NK-92 (cell line): ENCODE results near the gene CTNNA2.

Source experiments
- DNase-seq: peaks from one replicate; lab custom pipeline; 2025; ENCODE audit not compliant: unreplicated experiment; lab: John Stamatoyannopoulos, UW

CTNNA2 gene

GRCh38 chr2:79782576-79783452, 270.0 kb downstream of the CTNNA2 start:
- DNase-seq: no peak

- no peak for DNase-seq
Observed at GRCh38 chr2:79788952-79789651, 276.3 kb downstream of the CTNNA2 start.

DNA sequence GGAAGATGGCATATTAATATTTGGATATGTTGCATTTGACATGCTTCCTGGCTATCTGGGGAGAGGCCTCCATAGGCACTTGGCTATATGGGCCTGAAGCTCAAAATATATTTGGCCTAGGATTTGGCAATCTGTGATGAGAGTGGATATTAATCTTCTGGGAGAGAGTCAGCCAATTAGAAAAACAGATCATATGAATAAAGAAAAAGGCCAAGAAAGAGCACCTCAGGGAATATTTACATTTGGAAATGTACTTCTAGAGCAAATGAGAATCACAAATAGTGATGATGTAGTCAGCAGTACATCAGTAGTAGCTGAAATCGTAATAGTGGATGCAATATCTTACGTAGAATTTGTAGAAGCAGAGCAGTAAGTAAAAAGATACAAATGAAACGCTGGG, 277.0 kb downstream of the CTNNA2 start:
- no peak for DNase-seq

GRCh38 chr2:79792090-79792489, 279.2 kb downstream of the CTNNA2 start:
- no peak for DNase-seq

DNA sequence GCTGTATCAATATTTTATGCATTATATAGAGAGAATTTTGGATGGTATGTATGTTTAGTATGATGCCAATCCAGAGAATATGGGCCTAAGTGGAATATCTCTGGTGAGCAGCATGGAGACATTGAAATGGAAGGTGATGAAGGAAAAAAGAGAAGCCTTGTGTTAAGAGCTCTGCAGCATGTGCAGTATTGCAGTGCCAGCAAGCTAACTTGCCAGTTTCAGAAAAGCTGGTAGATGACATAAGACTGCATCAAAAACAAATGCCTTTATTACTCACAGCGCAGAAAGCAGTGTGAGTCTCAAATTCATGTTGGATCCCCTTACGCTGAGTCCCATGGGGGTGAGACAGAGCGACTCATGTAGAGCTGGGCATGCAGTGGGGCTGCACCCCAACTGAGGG, 280.2 kb downstream of the CTNNA2 start:
- DNase-seq: no peak

GRCh38 chr2:79796641-79797040, 283.8 kb downstream of the CTNNA2 start:
- DNase-seq: no peak

GRCh38 chr2:79798776-79799175, 285.9 kb downstream of the CTNNA2 start:
- DNase-seq: no peak

DNA sequence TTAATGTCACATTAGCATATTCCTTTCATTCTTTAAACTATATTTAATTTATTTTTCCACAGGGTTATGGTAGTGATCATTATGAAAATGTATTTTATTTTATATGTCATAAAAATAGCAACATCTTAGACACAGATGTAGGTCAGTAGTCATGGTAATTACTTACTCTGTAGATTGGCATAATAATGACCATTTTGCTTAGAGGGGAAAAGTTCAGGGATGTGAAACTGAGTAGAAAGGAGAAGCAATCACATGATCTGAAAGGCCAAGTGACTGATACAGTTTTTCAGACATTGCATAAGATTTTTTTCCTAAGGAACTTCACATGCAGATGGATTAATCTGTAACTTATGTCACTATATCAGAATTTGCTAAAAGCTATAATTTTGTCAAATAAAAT, 286.9 kb downstream of the CTNNA2 start:
- DNase-seq: no peak

GRCh38 chr2:79801082-79801481, 288.2 kb downstream of the CTNNA2 start:
- DNase-seq: no peak

GRCh38 chr2:79817288-79817687, 304.4 kb downstream of the CTNNA2 start:
- DNase-seq: no peak

GRCh38 chr2:79820281-79820680, 307.4 kb downstream of the CTNNA2 start:
- no peak for DNase-seq

DNA sequence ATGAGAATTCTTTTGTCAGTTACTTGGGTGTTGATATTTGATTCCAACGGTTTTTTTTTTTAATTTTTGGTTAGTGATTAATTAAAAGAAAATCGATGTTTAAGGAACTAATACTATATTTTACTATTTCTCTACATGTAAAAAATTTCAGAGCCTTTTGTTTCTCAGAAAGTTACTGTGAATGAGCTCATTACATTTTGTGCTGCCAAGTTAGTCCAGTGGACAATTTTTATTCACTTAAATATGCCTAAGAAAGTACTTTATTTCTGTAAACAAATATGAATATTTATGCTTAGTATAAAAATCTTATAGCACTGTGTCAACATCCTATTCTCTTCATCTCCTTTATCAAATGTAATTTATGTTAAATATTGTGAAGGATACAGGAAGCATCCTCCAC, 309.3 kb downstream of the CTNNA2 start:
- no peak for DNase-seq

DNA sequence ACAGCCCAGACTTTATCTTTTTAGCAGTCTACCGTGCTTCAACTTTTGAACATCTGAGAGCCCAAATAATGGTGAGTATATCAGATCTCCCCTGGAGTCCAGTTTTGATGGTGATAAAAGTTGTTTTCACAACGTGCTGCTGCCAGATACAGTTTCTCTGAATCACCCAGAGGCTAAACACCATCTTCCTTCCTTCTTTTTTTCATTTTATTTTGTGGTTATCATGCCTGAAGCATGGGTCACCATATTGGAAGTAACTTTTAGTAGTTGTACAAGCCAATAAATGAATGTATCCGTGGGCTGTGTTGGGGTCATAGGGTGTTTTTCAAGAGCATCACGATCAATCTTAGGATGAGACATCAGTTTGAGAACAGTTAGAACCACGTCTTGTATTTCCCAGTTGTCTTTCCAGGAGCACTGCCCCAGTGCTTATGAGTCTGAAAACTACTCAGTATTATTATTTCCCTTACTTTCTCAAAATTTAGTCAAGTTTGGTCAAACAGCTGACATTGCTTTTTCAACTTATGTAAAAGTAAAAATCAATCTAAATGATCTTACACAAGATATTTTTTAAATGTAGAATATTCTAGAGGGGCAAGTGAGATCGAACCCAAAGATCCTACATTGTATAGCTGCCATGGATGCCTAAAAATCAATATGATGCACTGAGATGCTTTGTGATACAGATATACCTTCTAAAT, 311.4 kb downstream of the CTNNA2 start:
- no peak for DNase-seq

DNA sequence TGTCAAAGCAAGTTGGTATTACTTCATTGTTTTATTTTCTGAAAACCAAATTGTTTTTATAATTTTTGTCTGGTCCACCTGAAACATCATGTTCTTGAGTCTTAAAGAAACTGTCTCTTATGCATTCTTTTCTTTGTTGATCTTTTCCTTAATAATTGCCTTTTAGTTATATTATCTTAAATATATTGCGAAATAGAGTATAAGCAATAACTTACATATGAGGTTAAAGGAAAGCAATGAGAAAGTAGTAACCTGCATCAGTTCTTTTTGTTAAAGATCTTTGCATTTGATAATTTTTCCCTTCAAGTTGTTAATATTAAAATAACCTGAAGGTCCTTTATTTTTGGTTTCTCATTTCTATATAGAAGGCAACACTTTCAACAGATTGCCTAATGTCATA, 315.0 kb downstream of the CTNNA2 start:
- no peak for DNase-seq

DNA sequence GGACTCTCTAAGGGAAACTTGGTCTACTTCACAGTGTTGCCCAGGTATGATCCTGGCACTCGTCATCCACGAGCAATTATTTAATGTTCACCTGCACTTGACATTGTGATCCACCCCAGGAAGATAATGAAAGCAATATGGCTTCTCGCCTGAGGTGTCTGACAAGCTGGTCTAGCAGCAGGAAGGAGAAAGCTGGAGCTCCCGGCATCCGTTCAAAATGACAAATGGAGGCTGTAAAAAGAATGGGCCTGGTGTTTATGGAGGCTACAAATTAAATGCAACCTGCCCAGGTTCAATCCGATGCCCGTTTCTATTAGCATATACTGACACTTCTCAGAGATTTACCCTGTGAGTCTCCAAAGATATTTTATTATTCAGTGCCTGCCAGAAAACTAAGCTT, 317.6 kb downstream of the CTNNA2 start:
- no peak for DNase-seq

DNA sequence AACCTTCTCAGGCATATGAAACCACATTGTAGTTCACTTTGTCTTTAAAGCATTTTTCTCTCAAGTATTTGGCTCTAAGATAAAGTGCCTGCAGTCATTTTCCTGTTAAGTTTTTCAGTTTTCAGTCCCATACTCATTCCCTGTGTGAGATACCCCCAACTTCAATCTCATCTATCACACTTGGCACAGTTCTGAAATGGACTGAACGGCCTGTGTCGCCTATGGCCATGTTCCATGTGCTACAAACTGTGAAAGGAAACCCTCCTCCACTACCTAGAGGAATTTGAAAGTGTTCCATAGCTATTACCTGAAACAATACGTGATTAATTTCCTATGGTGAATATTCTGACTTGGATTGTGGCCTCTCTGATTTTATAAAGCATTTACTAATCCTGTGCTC, 319.1 kb downstream of the CTNNA2 start:
- DNase-seq: no peak

DNA sequence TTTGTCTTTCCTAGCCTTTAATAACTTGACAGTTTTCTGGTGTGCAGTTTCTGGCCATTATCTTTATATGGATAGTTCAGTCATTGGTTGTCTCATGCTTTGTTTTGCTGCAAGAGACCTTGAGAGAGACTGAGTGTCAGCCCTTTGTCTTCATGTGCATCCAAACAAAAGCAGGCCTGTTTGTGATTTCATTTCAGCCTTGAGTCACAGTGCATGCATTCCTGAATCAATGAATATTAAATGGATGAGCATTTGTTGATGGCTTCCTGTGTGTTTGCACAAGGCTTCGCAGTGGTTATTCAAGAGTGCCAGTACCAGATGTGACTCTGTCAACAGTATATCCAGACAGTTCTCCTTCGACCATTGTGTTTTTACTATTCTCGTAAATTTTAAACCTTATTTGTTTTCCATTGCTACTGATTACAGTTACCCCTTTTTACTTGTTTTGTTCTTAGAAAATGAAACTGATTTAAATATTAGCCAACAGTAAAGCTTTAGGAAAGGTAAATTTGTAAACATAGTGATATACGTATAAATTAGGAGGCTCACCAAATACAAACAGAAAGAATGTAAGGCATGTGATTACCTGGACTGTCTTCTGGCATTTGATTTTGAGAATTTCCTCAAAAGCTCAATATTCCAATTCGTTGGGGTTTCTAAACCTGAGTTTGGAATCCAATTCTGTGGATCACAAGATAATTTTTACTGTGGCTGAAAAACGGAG, 319.8 kb downstream of the CTNNA2 start:
- no peak for DNase-seq

- no peak for DNase-seq
Observed at GRCh38 chr2:79833235-79833878, 320.5 kb downstream of the CTNNA2 start.

DNA sequence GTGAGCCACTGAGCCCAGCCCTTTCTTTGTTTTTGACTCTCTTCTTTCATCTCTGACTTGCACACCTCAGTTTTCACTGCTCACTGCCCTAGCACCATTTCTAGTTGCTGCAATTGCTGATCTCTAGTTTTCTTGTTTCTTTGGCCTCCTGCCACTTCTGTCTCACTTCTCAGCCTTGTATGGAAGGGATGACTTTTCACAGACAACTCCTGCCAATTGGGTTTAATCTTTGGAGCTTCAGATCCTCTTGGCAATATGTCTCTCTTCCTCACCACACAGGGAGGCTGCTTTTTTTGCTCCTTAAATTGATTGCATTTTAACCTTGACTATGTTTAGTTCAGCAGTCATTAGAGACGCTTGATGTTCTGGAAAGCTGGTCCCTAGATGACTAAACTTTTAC, 323.1 kb downstream of the CTNNA2 start:
- DNase-seq: no peak

GRCh38 chr2:79844011-79844410, 331.2 kb downstream of the CTNNA2 start:
- DNase-seq: no peak

GRCh38 chr2:79846878-79847277, 334.0 kb downstream of the CTNNA2 start:
- DNase-seq: no peak
